ENCODE measurements around the gene SMIM41.
A peak's percentile ranks its signal among the peaks of the same experiment; 100 is the strongest.
"Not testable (repeated sequence)": the region's sequence is repeated elsewhere in the genome, so short reads cannot be mapped to it uniquely, and the experiment has no call there.

Gene SMIM41

DNA sequence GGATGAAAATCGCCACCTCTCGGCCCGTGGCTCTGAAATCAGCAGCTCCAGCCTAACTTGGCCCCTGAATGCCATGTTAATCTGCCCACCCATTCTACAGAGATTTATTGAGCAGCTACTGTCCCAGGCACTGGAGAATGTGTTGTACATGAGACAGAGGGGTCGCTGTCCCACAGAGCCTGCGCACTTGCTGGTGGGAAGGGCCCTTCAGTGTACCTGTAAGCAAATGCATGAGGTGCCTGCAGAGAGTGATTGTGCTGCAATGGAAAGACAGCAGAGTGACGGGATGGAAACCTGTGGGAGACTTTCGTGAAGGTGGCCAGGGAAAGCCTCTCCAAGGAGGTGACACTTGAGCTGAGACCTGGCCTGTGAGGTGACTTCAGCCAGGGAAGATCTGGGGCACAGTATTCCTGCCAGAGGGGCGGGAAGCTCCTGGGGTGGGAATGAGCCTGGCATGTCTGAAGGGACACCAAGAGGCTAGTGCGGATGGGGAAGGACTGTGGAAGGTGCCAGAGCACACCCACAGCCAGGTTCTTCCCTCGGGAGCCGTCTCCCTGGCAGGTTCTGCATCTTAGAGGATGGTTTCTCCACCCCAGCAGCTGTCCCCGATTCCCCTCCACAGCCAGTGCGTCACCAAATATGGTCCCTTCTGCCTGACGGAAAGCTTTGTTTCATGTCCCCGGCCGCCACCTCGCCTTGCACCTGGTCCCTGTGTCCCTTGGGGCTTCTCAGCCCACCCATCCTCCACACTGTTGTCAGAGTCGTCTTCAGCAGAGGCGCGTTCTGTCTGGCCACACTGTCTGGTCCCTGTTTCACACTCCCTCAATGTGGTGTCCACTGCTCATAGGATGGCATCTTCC is 8.7 kb downstream of the SMIM41 start:
- DNase-seq: no peak

DNA sequence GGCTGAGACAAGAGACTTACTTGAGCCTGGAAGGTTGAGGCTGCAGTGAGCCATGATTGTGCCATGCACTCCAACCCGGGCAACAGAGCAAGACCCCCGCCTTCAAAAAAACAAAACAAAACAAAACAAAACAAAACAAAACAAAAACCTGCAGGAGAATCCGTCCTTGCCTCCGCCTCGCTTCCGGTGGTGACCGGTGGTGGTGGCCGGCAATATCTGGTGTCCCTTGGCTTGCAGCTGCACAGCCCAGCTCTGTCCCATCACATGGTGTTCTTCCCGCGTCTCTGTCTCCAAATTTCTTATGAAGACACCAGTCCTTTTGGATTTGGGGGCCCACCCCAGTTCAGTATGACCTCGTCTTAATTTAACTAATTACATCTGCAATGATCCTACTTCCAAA is 10.0 kb downstream of the SMIM41 start:
- no peak for DNase-seq

DNA sequence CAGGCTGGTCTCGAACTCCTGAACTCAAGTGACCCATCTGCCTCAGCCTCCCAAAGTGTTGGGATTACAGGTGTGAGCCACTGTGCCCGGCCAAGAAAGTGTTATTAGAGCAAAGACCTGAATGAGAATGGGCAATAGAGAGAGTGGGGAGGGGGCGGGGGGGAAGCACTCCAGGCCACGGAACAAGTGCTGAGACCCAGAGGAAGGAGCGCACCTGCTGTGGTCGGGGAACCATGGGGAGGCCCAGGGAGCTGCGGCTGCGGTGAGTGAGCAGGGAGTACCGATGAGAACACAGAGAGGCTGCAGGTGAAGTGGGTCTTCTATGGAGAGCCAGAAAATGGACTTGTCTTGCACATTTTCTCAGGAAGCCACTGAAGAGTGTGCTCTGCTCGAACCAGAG is 10.8 kb downstream of the SMIM41 start:
- no peak for DNase-seq

GRCh38 chr12:52091061-52091460 is 11.6 kb downstream of the SMIM41 start:
- no peak for DNase-seq

DNA sequence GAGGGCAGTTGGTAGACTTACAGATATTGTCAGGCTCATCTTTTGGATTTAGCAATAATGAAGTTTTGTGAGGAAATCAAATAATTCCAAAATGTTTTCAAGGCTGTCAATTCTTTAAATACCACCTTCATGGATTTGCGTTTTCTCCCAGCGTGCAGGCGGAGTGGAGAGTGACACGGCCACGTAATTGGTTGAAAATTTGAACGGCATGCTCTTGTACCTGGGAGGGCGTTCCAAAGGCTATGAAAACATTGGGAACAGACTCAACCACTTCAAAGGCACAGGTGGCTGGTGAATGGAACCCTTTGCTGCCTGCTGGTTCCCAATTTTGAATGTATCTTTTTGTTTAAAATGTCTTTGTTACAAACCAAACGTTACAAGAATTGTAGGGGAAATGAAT is 12.4 kb downstream of the SMIM41 start:
- no peak for DNase-seq

DNA sequence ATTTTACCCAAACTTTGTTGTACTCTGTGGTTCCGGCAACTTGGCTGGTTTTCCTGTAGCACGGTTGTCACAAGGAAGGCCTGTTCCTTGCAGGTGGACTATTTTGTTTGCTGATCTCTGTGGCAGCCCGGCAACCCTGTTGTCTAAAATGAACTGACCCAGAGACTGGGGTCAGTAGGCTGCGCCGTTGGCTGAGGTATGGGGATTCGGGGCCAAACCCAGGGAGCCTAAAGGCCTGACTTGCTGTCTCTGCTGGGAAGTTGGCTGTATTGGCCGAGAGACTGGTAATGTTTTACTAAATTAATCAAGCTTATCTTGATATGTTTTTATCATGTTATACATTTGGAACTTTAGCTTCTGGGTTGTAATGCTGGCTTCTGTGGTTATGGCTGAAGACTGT is 13.8 kb downstream of the SMIM41 start:
- DNase-seq: no peak

GRCh38 chr12:52096332-52097044 is 17.0 kb downstream of the SMIM41 start:
- DNase-seq: no peak

DNA sequence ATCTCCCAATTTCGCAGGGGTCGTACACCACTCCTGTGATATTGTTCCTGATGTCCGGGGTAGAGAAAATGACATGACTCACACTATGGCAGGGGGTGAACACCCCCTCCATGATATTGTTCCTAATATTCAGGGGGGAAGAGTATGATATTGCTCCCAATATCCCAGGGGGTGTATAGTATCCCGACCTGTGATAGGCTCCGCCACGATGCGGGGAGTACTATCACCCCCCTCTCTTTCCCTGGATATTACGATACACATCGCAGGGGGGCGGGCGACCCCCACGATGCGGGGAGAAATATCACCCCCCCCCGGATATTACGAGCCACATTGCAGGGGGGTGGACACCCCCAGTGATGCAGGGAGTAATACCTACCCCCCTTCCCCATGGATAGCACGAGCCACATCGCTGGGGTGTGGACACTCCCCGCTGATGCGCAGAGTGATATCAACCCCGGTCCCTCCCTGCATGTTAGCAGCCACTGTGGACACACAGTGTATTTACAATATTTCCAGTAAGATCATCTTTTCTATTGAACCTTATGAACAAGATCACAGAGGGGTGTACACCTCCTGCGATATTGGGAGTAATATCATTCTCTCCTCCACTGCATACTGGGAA is 17.7 kb downstream of the SMIM41 start:
- no peak for DNase-seq

GRCh38 chr12:52104431-52105089 is 25.1 kb downstream of the SMIM41 start:
- DNase-seq: not testable (repeated sequence)

DNA sequence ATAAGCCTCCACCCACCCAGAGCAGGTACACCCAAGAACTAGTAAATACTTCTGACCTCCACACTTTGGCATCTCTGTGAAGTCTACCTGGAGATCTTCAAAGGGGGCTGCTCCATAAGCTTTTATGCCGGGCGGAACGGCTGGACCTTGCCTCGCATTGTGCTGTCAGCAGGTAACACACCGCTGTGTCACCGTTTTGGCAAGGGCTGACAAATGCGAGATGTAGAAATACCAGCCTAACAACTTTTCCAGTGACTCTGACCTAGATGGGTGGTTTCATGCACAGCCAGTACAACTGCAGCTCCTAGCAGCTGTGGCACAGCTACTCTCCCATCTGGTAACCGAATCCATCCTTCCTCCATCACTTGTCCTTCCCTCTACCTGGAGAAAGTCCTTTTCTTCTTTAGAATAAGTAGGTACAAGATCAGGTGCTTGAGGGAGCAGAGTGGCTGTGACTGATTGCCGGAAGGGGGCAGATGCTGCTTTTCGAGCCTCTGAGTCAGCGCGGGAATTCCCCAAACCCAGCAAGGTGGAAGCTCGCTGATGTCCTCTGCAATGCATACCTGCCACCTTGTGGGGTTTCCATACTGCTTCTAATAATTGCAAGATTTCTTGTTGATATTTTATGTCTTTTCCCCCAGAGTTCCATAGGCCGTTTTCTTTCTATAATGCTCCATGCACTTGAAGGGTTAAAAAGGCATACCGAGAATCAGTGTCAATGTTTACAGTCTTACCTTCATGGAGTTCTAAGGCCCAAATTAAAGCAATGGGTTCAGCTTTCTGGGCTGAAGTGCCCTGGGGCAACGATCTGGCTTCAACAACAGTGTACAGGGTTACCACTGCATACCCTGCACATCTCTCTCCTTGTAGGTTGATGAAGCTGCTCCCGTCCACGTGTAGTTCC is 37.0 kb downstream of the SMIM41 start:
- peak; percentile 65 to 74 for DNase-seq

DNA sequence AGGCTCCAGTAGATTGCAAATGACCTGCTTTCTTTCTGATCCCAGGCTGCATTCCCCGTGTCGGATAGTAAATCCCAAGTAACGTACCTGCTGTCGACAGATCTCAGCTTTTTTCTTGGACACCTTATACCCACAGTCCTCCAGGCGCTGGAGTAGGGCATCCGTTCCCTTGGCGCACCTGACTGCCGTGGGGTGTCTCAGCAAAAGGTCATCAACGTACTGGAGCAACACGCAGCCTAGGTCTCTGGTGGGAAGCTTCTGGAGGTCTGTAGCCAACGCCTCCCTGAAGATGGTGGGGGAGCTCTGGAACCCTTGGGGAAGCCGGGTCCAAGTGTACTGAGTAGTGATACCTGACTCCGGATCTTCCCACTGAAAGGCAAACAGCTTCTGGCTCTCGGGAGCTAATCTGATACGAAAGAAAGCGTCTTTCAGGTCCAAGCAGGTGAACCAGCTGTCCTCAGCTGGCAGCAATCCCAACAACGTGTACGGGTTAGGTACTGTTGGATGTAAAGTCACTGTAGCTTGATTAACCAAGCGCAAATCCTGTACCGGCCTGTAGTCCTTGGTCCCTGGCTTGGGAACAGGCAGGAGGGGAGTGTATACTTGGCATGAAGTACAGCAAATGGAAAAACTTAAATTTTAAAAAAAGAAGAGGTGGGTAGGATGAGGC is 38.4 kb downstream of the SMIM41 start:
- not testable (repeated sequence) for DNase-seq

DNA sequence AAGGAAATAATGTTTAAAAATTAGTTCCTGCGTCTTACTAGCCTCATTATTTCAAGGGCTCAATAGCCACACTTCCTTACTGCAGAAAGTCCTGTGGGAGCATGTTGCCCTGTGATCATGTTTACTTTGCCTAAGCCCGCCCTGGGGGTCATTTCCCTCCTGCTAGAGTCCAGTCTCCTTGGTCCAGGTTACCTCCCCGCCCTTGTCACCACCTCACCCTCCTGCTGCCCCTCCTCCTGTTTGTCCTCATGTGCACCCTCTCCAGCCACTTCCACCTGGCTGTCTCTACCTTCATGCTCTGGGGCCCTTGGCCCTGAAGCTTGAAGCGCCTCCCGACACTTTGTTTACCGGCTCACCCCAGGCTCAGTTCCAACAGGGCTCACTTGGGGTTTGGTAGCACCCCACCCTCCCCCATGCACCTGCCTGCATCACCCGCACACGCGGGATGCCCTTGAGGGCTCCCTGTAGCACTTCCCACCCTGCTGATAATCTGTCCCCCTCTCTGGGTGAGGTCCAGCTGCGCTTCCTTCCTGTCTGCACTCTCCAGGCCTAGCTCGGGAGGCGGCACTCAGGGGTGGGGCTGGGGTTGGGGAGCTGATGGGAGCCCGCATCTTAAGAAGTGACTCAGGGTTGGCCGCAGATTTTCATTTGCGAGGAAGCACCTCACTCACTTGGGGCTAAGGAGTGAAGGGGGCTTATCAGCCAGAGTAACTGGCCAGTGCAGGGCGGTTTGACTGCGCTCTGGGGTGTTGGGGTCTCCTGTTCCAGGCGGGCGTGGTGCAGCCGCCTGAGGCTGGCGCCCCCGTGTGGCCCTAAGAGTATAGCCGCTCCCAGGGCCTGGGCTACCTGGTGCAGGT is 40.1 kb downstream of the SMIM41 start:
- DNase-seq: no peak

GRCh38 chr12:52120951-52121823 is 41.7 kb downstream of the SMIM41 start:
- no peak for DNase-seq

DNA sequence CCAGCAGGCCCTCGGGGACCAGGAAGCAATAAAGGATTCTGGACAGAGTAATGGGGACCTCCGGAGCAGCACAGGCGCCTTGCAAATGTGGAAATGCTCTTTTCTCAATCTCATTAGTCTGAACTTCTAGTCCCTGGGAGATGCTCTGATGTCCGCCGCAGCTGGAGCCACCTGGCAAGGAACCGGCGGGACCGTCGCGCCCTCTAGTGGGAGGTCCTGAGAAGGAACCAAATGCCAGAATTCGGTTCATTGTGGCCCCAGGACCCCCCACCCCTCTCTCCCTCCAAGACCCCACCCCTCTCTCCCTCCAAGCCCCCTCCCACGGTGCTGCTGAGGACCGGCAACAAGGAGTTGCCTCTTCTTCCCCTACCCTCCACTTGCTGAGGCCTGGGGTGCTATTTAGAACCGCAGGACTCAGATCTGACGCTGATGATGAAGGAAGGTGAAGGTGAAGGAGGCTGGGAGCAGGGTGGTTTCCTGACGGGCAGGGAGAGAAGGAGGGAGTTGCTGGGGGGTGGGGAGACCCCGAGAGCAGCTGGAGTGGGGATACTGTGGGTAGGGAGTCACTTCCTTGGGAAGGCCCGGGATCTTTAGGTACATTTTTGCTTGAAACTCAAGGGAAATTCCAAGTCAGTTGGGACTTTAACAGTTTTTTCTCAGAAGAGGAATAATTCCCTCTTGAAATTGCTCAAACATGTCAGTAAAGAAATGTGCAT is 42.5 kb downstream of the SMIM41 start:
- DNase-seq: peak; percentile 56 to 62

- DNase-seq: no peak
These were observed 43.0 kb downstream of the SMIM41 start for GRCh38 chr12:52122540-52122871.

GRCh38 chr12:52122904-52123303 is 43.4 kb downstream of the SMIM41 start:
- DNase-seq: no peak

- DNase-seq: no peak
These were observed 44.1 kb downstream of the SMIM41 start for GRCh38 chr12:52123487-52124186.

GRCh38 chr12:52125476-52125900 is 46.0 kb downstream of the SMIM41 start:
- DNase-seq: no peak
